Esophagus muscularis mucosa (tissue), 4 donors: ENCODE results near the gene IQSEC3. TPM values are rescaled to one million over a fixed set of nuclear protein-coding genes. Genes with fewer than 3 reads are reported as not detected.

Experiments used
- DNase-seq: peaks from one replicate; pipeline ENCODE4 v3.0.0-alpha.2; 2017; ENCODE audit errors: extremely low spot score
- H3K27ac ChIP-seq, 4 donors: fragments of 200-600 bp; sonication (generic); replicated peaks in 1 of 4; 1 replicate in 3 of 4; 2 replicates in 1 of 4; pipeline ENCODE4 v1.5.1; 2016 to 2019; ENCODE audit warnings: mild to moderate bottlenecking in 1 of 4
- H3K27me3 ChIP-seq, 4 donors: fragments of 200-600 bp; sonication (generic); one replicate each; pipeline versions ENCODE4 v1.5.1 to v1.6.0; 2016 to 2019
- H3K36me3 ChIP-seq, 4 donors: fragments of 200-600 bp; sonication (generic); one replicate each; pipeline ENCODE4 v1.5.1; 2016 to 2019
- H3K4me1 ChIP-seq, 4 donors: fragments of 200-600 bp; sonication (generic); one replicate each; pipeline ENCODE4 v1.5.1; 2016 to 2019
- H3K4me3 ChIP-seq, 4 donors: fragments of 200-600 bp; sonication (generic); 1 replicate in 2 of 4; 2 replicates in 2 of 4; pipeline ENCODE4 v1.5.1; 2016 to 2019; ENCODE audit warnings: mild to moderate bottlenecking in 4 of 4, moderate library complexity in 1 of 4
- H3K9me3 ChIP-seq, 4 donors: fragments of 200-600 bp; sonication (generic); 1 replicate in 3 of 4; 2 replicates in 1 of 4; pipeline ENCODE4 v1.5.1; 2016 to 2019
- EP300 ChIP-seq: sonication (generic); formaldehyde crosslinking; IDR thresholded peaks from one replicate; pipeline ENCODE4 v1.6.1; 2017; ENCODE audit warnings: antibody characterized with exemption
- POLR2A ChIP-seq: fragments of 450-650 bp; IDR thresholded peaks from one replicate; pipeline ENCODE4 v1.6.1; 2017; ENCODE audit warnings: antibody characterized with exemption, moderate library complexity, mild to moderate bottlenecking, low read depth
- POLR2AphosphoS5 ChIP-seq, 2 donors: sonication (generic); formaldehyde crosslinking; IDR thresholded peaks; one replicate each; pipeline ENCODE4 v1.6.1; 2017; ENCODE audit warnings: antibody characterized with exemption in 2 of 2
- WGBS: methylation state at CpG from one replicate; pipeline ENCODE4 v1.1.5; 2018; 5-methylcytosine and 5-hydroxymethylcytosine counted together
- intact Hi-C: fragments of 100-400 bp; cut with DNase I; formaldehyde crosslinking; loops from one replicate; pipeline ENCODE4 v1.15.1; 2023
- total RNA-seq, 4 donors: library from RNA; depleted of rRNA; stranded (reverse); fragments of >200 nt; gene quantifications; one replicate each; pipeline versions ENCODE4 v1.1.0 to v1.2.1, GENCODE V29; 2016
- TF ChIP-seq, protein P1 (sequence below), 3 experiments: fragments of 200-600 bp in 2 of 3; fragments of 450-650 bp in 1 of 3; sonication (generic) in 2 of 3; IDR thresholded peaks; one replicate each; pipeline ENCODE4 v1.5.1; 2017 to 2019; ENCODE audit warnings: antibody characterized with exemption in 3 of 3, mild to moderate bottlenecking in 2 of 3, moderate library complexity in 1 of 3

IQSEC3 gene
- total RNA-seq, 4 donors from 2014 or later: 0.26 to 2.3 (median 1.4) TPM

- peaks cover 0 to 82% (median 4%) of the 10 kb centered on the region in 4 donors for H3K27me3 ChIP-seq
- intact Hi-C loops: no loop called here
- DNase-seq: no peak
- no peaks in the 10 kb centered on the region for H3K9me3 ChIP-seq
- H3K4me3 ChIP-seq: no peak overlapping the region
- H3K4me1 ChIP-seq: peaks cover 11 to 17% (median 15%) of the 10 kb centered on the region in 4 donors
- 53% methylated on average over 9 of the region's 10 CpGs for WGBS
- TF ChIP-seq POLR2A (no peak), POLR2AphosphoS5 (IDR thresholded peaks at IDR 0.05) (no peak), EP300 (no peak)
- TF ChIP-seq, protein P1, sequence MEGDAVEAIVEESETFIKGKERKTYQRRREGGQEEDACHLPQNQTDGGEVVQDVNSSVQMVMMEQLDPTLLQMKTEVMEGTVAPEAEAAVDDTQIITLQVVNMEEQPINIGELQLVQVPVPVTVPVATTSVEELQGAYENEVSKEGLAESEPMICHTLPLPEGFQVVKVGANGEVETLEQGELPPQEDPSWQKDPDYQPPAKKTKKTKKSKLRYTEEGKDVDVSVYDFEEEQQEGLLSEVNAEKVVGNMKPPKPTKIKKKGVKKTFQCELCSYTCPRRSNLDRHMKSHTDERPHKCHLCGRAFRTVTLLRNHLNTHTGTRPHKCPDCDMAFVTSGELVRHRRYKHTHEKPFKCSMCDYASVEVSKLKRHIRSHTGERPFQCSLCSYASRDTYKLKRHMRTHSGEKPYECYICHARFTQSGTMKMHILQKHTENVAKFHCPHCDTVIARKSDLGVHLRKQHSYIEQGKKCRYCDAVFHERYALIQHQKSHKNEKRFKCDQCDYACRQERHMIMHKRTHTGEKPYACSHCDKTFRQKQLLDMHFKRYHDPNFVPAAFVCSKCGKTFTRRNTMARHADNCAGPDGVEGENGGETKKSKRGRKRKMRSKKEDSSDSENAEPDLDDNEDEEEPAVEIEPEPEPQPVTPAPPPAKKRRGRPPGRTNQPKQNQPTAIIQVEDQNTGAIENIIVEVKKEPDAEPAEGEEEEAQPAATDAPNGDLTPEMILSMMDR (IDR thresholded peaks at IDR 0.05): no peak
- no peaks in the 10 kb centered on the region for H3K36me3 ChIP-seq
- no peak overlapping the region for H3K27ac ChIP-seq
Measured at GRCh38 chr12:193261-193660, 126.7 kb downstream of the IQSEC3 start.

GRCh38 chr12:194276-194675 lies 127.7 kb downstream of the IQSEC3 start:
- DNase-seq: no peak
- Histone ChIP-seq H3K27me3 (peaks cover 0 to 84% (median 4%) of the 10 kb centered on the region in 4 donors), H3K27ac (no peak overlapping the region), H3K4me3 (no peak overlapping the region), H3K9me3 (no peaks in the 10 kb centered on the region), H3K4me1 (peaks cover 4 to 7% (median 5%) of the 10 kb centered on the region in 4 donors), H3K36me3 (no peaks in the 10 kb centered on the region)
- 77% methylated on average over 7 of the region's 7 CpGs for WGBS
- intact Hi-C loops: no loop called here
- TF ChIP-seq, protein P1 (IDR thresholded peaks at IDR 0.05): no peak
- no peak for TF ChIP-seq POLR2A
- no peak for TF ChIP-seq POLR2AphosphoS5 (IDR thresholded peaks at IDR 0.05)
- TF ChIP-seq EP300: no peak

- no peaks in the 10 kb centered on the region for H3K36me3 ChIP-seq
- intact Hi-C loops: no loop called here
- no peaks in the 10 kb centered on the region for H3K9me3 ChIP-seq
- no peak for DNase-seq
- H3K27me3 ChIP-seq: peaks cover 0 to 82% (median 4%) of the 10 kb centered on the region in 4 donors
- no peak for TF ChIP-seq EP300
- TF ChIP-seq POLR2A: no peak
- H3K4me3 ChIP-seq: no peak overlapping the region
- whole genome bisulfite sequencing: 43% methylated on average over 5 of the region's 5 CpGs
- H3K4me1 ChIP-seq: peaks cover 0 to 5% (median 0%) of the 10 kb centered on the region in 4 donors
- H3K27ac ChIP-seq: no peak overlapping the region
Measured at GRCh38 chr12:195156-195555, 128.6 kb downstream of the IQSEC3 start.

DNA sequence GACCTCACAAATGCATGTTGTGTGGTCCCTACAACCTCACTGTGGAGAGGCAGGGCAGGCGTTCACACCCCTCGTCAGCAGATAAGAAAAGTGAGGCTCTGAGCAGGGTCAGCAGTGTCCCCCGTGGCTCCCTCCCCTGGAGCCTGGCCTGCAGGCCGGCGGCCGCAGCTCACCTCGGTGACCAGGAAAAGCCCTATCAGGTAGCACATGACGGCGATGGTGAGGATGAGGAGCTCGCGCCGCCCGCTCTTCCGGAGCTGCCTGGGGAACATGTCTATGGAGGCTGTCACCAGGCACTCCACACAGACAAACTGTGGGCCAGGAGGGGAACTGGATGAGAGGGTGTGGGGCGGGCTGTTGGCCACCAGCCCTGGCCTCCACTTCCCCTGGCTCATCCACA lies 129.4 kb downstream of the IQSEC3 start:
- WGBS: 89% methylated on average over 15 of the region's 15 CpGs
- H3K9me3 ChIP-seq: no peaks in the 10 kb centered on the region
- intact Hi-C loops: no loop called here
- TF ChIP-seq POLR2AphosphoS5 (IDR thresholded peaks at IDR 0.05) (no peak), EP300 (no peak), POLR2A (no peak)
- TF ChIP-seq, protein P1 (IDR thresholded peaks at IDR 0.05): no peak
- peaks cover 0 to 82% (median 4%) of the 10 kb centered on the region in 4 donors for H3K27me3 ChIP-seq
- no peak for DNase-seq
- H3K4me3 ChIP-seq: no peak overlapping the region
- no peaks in the 10 kb centered on the region for H3K36me3 ChIP-seq
- no peak overlapping the region for H3K27ac ChIP-seq
- peaks cover 0 to 5% (median 0%) of the 10 kb centered on the region in 4 donors for H3K4me1 ChIP-seq

- DNase-seq: no peak
- WGBS: 70% methylated on average over 4 of the region's 4 CpGs
- Histone ChIP-seq H3K4me1 (peaks cover 0 to 5% (median 0%) of the 10 kb centered on the region in 4 donors), H3K36me3 (no peaks in the 10 kb centered on the region), H3K27ac (no peak overlapping the region), H3K27me3 (peaks cover 0 to 86% (median 4%) of the 10 kb centered on the region in 4 donors), H3K9me3 (no peaks in the 10 kb centered on the region), H3K4me3 (no peak overlapping the region)
- intact Hi-C loops: no loop called here
- no peak for TF ChIP-seq POLR2AphosphoS5 (IDR thresholded peaks at IDR 0.05)
- TF ChIP-seq, protein P1 (IDR thresholded peaks at IDR 0.05): no peak
- TF ChIP-seq EP300: no peak
- TF ChIP-seq POLR2A: no peak
Measured at GRCh38 chr12:196436-196835, 129.9 kb downstream of the IQSEC3 start.
